Ishikawa (cell line): Measurements from ENCODE around the gene UBE2Q1.

Experiments
- CEBPB ChIP-seq: IDR thresholded peaks from 2 replicates; pipeline ENCODE4 v1.6.1; 2012
- CREB1 ChIP-seq: IDR thresholded peaks from 2 replicates; pipeline ENCODE4 v1.6.1; 2012; ENCODE audit warnings: low read depth
- EP300 ChIP-seq: IDR thresholded peaks from 2 replicates; pipeline ENCODE4 v1.6.1; 2012; ENCODE audit warnings: borderline replicate concordance
- MAX ChIP-seq: IDR thresholded peaks from 2 replicates; pipeline ENCODE4 v1.6.1; 2012
- NFIC ChIP-seq: IDR thresholded peaks from 2 replicates; pipeline ENCODE4 v1.6.1; 2012
- RAD21 ChIP-seq: IDR thresholded peaks from 2 replicates; pipeline ENCODE4 v1.6.1; 2012; ENCODE audit warnings: low read depth
- TAF1 ChIP-seq: IDR thresholded peaks from 2 replicates; pipeline ENCODE4 v1.6.1; 2012; ENCODE audit warnings: low read depth, mild to moderate bottlenecking
- YY1 ChIP-seq: IDR thresholded peaks from 2 replicates; pipeline ENCODE4 v1.6.1; 2012; ENCODE audit warnings: low read depth
- TF ChIP-seq, protein P1 (sequence below): IDR thresholded peaks from 2 replicates; pipeline ENCODE4 v1.6.1; 2012; ENCODE audit warnings: low read depth, mild to moderate bottlenecking

GRCh38 chr1:154595621-154596020 lies 37.2 kb upstream of the UBE2Q1 start:
- TF ChIP-seq, protein P1, sequence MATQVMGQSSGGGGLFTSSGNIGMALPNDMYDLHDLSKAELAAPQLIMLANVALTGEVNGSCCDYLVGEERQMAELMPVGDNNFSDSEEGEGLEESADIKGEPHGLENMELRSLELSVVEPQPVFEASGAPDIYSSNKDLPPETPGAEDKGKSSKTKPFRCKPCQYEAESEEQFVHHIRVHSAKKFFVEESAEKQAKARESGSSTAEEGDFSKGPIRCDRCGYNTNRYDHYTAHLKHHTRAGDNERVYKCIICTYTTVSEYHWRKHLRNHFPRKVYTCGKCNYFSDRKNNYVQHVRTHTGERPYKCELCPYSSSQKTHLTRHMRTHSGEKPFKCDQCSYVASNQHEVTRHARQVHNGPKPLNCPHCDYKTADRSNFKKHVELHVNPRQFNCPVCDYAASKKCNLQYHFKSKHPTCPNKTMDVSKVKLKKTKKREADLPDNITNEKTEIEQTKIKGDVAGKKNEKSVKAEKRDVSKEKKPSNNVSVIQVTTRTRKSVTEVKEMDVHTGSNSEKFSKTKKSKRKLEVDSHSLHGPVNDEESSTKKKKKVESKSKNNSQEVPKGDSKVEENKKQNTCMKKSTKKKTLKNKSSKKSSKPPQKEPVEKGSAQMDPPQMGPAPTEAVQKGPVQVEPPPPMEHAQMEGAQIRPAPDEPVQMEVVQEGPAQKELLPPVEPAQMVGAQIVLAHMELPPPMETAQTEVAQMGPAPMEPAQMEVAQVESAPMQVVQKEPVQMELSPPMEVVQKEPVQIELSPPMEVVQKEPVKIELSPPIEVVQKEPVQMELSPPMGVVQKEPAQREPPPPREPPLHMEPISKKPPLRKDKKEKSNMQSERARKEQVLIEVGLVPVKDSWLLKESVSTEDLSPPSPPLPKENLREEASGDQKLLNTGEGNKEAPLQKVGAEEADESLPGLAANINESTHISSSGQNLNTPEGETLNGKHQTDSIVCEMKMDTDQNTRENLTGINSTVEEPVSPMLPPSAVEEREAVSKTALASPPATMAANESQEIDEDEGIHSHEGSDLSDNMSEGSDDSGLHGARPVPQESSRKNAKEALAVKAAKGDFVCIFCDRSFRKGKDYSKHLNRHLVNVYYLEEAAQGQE, result no peak
- TF ChIP-seq MAX (no peak), CEBPB (no peak), EP300 (no peak), RAD21 (no peak), TAF1 (no peak), YY1 (no peak), CREB1 (no peak), NFIC (no peak)
